ENCODE measurements around the gene ANXA4.

DNA sequence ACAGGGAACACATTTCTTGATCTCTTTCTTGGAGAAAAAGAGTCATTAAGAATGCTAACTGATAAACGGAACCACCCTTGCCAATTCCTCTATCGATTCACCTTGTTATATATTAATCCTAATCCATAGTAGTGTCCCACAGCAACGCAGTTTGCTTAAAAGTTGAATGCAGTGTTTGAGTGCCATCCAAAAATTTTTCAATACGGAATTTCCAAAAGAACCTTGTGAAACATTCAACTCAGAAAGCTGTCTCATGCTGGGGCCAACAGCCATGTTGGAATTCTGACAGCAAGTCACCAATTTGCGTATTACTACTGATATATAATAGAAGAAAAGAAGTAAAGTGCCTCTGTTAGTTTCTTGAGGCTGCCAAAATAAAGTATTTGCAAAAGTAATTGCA, 42.3 kb downstream of the ANXA4 start:
- TF ChIP-seq POLR2AphosphoS5 (IDR thresholded peaks at IDR 0.05; ENCODE audit: borderline replicate concordance, low read depth, low read length): no peak
- no peak for TF ChIP-seq EZH2 (IDR thresholded peaks at IDR 0.05)

All from SK-N-MC (cell line).